IPS-15b (cell line): ENCODE measurements around the gene IST1.
"Not testable (repeated sequence)": the region's sequence is repeated elsewhere in the genome, so short reads cannot be mapped to it uniquely, and the experiment has no call there.

Experiments
- H3K27me3 ChIP-seq: one replicate; pipeline ENCODE4 v1.6.1; 2013; ENCODE audit warnings: low read length; ENCODE audit not compliant: control insufficient read depth, insufficient read depth
- H3K36me3 ChIP-seq: one replicate; pipeline ENCODE4 v1.6.1; 2013; ENCODE audit warnings: low read length; ENCODE audit not compliant: control insufficient read depth, insufficient read depth
- H3K4me1 ChIP-seq: one replicate; pipeline ENCODE4 v1.6.1; 2013; ENCODE audit warnings: mild to moderate bottlenecking, low read length; ENCODE audit not compliant: control insufficient read depth, insufficient read depth
- H3K4me3 ChIP-seq: one replicate; pipeline ENCODE4 v1.5.1; 2013; ENCODE audit warnings: low read depth, low read length
- H3K9ac ChIP-seq: one replicate; pipeline ENCODE4 v1.6.1; 2013; ENCODE audit warnings: low read depth, mild to moderate bottlenecking, low read length
- H3K9me3 ChIP-seq: one replicate; pipeline ENCODE4 v1.6.1; 2013; ENCODE audit warnings: mild to moderate bottlenecking, low read length; ENCODE audit not compliant: control insufficient read depth, insufficient read depth

Gene IST1

DNA sequence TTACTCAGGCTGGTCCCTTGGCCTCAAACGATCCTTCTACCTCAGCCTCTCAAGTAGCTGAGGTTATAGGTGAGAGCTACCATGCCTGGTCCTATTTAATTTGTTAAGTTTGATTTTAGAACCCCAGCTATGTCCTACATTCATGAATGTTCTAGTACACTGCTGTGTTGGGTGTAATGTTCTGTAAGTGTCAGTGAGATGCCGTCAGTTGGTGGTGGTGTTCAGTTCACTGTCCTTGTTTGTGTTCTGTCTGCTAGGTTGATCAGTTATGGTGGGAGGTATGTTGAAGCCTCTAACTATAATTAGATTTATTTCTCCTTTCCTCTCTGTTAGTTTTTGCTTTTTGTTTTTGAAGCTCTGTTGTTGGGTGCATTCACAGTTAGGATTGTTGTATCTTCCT lies 8.3 kb downstream of the IST1 start:
- Histone ChIP-seq H3K36me3 (peaks cover 2% of the 10 kb centered on the region), H3K4me3 (no peak overlapping the region), H3K4me1 (peaks cover 4% of the 10 kb centered on the region), H3K27me3 (no peaks in the 10 kb centered on the region), H3K9ac (no peak overlapping the region), H3K9me3 (no peaks in the 10 kb centered on the region)

DNA sequence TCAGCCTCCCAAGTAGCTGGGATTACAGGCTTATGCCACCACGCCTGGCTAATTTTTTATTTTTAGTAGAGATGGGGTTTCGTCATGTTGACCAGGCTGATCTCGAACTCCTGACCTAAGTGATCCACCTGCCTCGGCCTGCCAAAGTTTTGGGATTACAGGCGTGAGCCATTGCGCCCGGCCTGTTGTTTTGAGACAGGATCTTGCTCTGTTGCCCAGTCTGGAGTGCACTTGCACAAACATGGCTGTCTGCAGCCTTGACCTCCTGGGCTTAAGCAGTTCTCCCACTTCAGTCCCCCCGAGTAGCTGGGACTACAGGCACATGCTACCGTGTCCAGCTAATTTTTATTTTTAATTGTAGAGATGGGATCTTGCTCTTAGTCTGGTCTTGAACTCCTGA lies 8.9 kb downstream of the IST1 start:
- H3K4me3 ChIP-seq = no peak overlapping the region
- H3K36me3 ChIP-seq = peaks cover 2% of the 10 kb centered on the region
- H3K4me1 ChIP-seq = peaks cover 4% of the 10 kb centered on the region
- H3K27me3 ChIP-seq = no peaks in the 10 kb centered on the region
- H3K9ac ChIP-seq = no peak overlapping the region
- no peaks in the 10 kb centered on the region for H3K9me3 ChIP-seq

DNA sequence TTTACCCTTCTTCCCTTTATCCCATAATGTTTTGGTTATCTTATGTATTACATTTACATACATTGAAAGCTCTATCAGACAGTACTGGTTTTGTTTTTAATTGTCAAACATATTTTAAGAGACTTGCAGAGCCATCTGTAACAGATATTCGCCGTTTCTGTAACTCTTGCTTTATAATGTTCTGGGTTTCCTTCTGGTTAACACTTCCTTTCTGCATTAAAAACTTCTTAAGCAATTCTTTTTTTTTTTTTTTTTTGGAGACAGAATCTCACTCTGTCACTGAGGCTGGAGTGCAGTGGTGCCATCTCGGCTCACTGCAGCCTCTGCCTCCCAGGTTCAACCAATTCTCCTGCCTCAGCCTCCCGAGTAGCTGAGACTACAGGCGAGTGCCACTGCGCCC lies 10.4 kb downstream of the IST1 start:
- not testable (repeated sequence) for H3K36me3 ChIP-seq, H3K4me1 ChIP-seq, H3K9ac ChIP-seq, H3K4me3 ChIP-seq, H3K27me3 ChIP-seq, H3K9me3 ChIP-seq

DNA sequence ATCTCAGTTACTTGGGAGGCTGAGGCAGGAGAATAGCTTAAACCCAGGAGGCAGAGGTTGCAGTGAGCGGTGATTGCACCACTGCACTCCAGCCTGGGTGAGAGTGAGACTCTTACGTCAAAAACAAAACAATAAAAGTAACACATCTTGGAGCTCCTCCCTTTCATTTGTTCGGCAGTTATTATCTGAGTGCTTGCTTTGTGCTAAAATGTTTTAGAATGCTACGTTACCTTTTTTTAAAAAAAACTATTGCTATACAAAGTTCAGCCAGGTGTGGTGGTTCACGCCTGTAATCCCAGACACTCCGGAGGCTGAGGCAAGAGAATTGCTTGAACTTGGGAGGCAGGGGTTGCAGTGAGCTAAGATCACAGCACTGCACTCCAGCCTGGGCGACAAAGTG lies 15.8 kb downstream of the IST1 start:
- Histone ChIP-seq H3K4me3 (no peak overlapping the region), H3K9ac (no peak overlapping the region), H3K9me3 (no peaks in the 10 kb centered on the region), H3K27me3 (no peaks in the 10 kb centered on the region), H3K4me1 (peaks cover 6% of the 10 kb centered on the region), H3K36me3 (peaks cover 6% of the 10 kb centered on the region)

DNA sequence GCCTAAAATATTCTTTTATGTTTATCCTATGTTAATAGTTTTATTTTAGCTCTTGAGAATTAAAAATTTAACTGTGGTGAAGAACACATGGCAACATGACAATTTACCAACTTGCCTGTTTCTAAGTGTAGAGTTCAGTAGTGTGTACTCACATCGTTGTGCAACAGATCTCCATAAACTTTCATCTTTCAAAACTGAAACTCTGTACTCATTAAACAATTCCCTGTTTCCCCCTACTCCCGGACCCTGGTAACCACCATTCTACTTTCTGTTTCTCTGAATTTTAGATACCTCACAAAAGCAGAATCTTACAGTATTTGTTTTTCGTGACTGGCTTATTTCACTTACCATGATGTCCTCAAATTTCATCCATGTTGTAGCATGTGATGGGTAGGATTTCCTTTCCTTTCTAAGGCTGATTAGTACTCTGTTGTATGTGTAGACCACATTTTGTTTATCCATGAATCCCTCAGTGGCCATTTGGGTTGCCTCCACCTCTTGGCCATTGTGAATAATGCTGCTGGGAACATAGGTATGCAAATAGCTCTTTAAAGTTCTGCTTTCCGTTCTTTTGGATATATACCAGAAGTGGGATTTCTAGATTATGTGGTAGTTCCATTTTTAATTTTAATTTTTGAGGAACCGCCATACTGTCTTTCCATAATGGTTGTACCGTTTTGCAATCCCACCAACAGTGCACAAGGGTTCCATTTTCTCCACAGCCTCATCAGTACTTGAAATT lies 17.4 kb downstream of the IST1 start:
- H3K9me3 ChIP-seq = no peaks in the 10 kb centered on the region
- peaks cover 15% of the 10 kb centered on the region for H3K36me3 ChIP-seq
- H3K9ac ChIP-seq = no peak overlapping the region
- no peak overlapping the region for H3K4me3 ChIP-seq
- peaks cover 6% of the 10 kb centered on the region for H3K4me1 ChIP-seq
- H3K27me3 ChIP-seq = no peaks in the 10 kb centered on the region

DNA sequence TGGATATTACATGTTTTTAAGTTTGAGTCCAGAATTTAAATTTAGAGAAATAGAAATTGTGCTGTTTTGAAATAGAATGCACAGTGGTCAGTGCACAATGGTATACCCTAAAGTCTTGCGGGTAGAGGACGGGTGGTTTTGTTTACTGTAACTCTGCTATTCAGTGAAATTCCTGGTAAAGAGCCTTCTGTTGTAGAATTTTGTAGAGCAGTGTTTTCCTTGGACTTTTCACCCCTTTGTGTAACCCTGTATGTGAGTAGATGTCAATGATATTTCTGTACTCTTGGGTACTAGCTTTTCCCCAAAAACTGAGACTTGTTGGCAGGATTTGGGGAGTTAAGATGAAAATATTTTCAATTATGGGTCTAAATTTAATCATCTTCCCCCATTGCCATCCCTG lies 19.5 kb downstream of the IST1 start:
- Histone ChIP-seq H3K4me1 (peaks cover 6% of the 10 kb centered on the region), H3K9me3 (no peaks in the 10 kb centered on the region), H3K4me3 (no peak overlapping the region), H3K9ac (no peak overlapping the region), H3K36me3 (peaks cover 31% of the 10 kb centered on the region), H3K27me3 (no peaks in the 10 kb centered on the region)

DNA sequence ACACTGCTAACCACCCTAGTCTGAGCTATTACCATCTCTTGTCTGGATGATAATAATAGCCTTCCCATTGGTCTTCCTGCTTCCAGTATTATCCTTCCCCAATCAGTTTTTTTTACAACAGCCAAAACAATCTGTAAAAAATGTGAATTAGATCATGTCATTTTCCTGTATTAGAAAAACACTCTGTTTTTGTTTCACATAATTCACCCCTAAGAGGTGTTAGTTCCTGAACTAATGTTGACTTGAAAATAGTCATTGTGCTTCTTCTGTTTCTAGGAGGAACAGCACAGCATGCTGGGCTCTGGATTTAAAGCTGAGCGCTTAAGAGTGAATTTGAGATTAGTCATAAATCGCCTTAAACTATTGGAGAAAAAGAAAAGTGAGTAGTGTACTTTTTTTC lies 20.0 kb downstream of the IST1 start:
- Histone ChIP-seq H3K36me3 (peaks cover 35% of the 10 kb centered on the region), H3K4me1 (peaks cover 6% of the 10 kb centered on the region)

DNA sequence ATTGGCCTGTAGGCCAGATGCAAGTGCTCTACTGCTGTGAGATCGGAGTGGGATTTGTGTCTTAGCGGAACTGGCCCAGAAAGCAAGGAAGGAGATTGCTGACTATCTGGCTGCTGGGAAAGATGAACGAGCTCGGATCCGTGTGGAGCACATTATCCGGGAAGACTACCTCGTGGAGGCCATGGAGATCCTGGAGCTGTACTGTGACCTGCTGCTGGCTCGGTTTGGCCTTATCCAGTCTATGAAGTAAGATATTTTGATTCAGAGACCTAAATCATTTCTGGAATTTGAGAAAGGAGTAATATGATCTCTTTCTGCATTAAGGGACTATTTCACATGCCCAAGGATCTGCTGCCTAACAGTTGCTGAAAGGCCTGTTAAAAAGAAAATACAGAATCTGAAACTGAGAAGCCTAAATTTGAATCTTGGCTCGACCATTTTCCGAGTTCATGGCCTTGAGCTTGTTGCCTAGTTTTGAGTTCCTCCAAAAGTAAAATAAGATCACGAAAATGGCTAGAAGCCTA lies 21.1 kb downstream of the IST1 start:
- Histone ChIP-seq H3K4me1 (peaks cover 6% of the 10 kb centered on the region), H3K36me3 (peaks cover 47% of the 10 kb centered on the region), H3K4me3 (no peak overlapping the region), H3K27me3 (no peaks in the 10 kb centered on the region), H3K9ac (no peak overlapping the region), H3K9me3 (no peaks in the 10 kb centered on the region)

More for the DNA sequence above, 20.0 kb downstream of the IST1 start:
- H3K9me3 ChIP-seq = no peaks in the 10 kb centered on the region
- no peaks in the 10 kb centered on the region for H3K27me3 ChIP-seq
- no peak overlapping the region for H3K9ac ChIP-seq
- H3K4me3 ChIP-seq = no peak overlapping the region

DNA sequence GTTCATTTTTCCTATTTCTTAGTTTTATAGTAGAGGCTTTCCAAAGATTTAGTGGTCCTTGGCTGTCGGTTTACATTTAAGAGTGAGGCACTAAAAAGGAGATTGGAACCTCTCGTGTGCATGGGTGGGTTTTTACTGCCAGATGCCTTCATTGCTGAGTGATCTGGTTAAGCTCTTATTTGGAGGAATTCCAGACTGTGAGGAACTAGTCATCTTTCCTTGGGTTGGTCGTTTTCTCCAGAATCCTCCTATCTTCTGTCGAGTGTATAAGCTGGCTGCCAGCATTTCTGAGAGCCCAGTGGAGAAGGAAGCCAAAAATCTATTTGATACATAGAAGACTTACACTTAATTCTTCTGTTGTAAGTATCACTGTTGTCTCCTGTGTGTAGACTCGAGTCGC lies 22.6 kb downstream of the IST1 start:
- H3K36me3 ChIP-seq = peaks cover 58% of the 10 kb centered on the region
- no peaks in the 10 kb centered on the region for H3K27me3 ChIP-seq
- H3K9ac ChIP-seq = no peak overlapping the region
- H3K9me3 ChIP-seq = no peaks in the 10 kb centered on the region
- H3K4me1 ChIP-seq = no peaks in the 10 kb centered on the region
- H3K4me3 ChIP-seq = no peak overlapping the region

DNA sequence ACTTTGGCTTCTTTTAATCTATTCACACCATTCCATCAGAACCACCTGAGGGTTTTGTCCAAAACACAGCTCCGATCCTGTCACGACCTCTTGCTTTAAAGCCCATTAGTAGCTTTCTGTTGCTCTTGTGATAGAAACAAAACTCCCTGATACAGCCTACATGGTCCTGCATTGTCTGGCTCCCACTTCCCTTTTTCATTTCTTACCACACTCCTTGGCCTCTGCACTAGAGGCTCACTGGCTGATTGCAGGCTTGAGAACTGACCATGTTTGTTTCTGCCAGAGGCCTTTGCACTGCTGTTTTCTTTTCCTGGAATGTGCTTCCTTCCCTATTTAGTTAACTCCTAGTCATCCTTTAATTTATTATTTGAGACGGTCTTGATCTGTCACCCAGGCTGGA lies 23.7 kb downstream of the IST1 start:
- Histone ChIP-seq H3K36me3 (peaks cover 68% of the 10 kb centered on the region), H3K9ac (no peak overlapping the region)

DNA sequence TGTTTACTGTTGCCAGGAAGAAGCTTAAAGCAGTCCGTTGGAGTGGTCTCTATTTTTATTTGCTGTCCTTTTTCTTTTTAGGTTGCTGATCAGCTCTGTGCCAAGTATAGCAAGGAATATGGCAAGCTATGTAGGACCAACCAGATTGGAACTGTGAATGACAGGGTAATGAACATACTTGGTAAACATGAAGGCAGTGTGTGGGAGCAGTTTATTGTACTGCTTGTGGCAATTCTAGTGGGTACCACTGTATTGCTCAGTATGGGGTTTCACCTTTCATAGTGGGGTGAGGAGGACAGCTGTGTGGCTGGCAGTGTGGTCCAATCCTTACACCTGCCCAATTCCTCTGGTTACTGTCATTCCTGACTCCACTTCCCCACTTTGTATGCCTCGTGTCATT lies 25.3 kb downstream of the IST1 start:
- Histone ChIP-seq H3K9me3 (no peaks in the 10 kb centered on the region), H3K27me3 (no peaks in the 10 kb centered on the region), H3K9ac (no peak overlapping the region), H3K36me3 (peaks cover 80% of the 10 kb centered on the region), H3K4me3 (no peak overlapping the region), H3K4me1 (no peaks in the 10 kb centered on the region)

More for the DNA sequence above, 23.7 kb downstream of the IST1 start:
- Histone ChIP-seq H3K9me3 (no peaks in the 10 kb centered on the region), H3K27me3 (no peaks in the 10 kb centered on the region), H3K4me1 (no peaks in the 10 kb centered on the region), H3K4me3 (no peak overlapping the region)

DNA sequence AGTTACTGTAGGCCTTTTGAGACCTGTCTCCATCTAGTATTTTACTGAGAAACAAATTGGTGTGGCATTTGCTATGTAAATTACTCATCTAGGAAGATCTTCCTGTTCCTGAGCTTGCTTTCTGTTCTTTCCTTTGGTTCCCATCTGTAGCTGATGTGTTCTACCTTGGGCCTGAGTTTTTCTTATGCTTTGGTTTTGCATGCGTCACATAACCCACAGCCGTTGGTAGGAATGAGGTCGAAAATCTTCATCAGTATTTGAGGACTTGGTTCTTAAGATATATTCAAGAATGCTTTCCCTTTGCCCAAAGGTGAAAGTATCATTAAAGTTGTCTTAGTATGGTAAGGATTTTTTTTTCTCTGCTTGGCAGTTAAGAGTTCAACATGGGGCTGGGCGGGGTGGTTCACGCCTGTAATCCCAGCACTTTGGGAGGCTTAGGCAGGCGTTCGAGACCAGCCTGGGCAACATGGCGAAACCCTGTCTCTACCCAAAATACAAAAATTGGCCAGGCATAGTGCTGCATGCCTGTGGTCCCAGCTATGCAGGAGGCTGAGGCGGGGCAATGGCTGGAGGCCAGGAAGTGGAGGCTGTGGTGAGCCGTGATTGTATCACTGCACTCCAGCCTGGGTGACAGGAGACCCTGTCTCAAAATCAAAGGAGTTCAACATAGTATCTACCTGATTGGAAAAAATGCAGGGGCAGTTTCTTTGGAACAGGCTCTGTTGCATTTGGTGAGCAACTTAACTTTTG lies 28.8 kb downstream of the IST1 start:
- Histone ChIP-seq H3K9me3 (no peaks in the 10 kb centered on the region), H3K4me1 (no peaks in the 10 kb centered on the region), H3K36me3 (peaks cover 76% of the 10 kb centered on the region), H3K4me3 (no peak overlapping the region), H3K9ac (no peak overlapping the region), H3K27me3 (no peaks in the 10 kb centered on the region)
